Testis (tissue), 3 donors: ENCODE results near the gene HTR1A. TPM values are rescaled to one million over a fixed set of nuclear protein-coding genes. Genes with fewer than 3 reads are reported as not detected.
A peak's percentile ranks its signal among the peaks of the same experiment; 100 is the strongest.

ENCODE experiments used
- DNase-seq: peaks from one replicate; pipeline ENCODE4 v3.0.0-alpha.2; 2019
- H3K27ac ChIP-seq, 2 donors: fragments of 200-600 bp; sonication (generic); one replicate each; pipeline ENCODE4 v1.5.1; 2019
- H3K27me3 ChIP-seq: fragments of 200-600 bp; sonication (generic); one replicate; pipeline ENCODE4 v1.5.1; 2019
- H3K36me3 ChIP-seq: fragments of 200-600 bp; sonication (generic); one replicate; pipeline ENCODE4 v1.5.1; 2017; ENCODE audit warnings: low read depth; ENCODE audit errors: missing control alignments
- H3K4me1 ChIP-seq: fragments of 200-600 bp; sonication (generic); one replicate; pipeline ENCODE4 v1.5.1; 2019
- H3K4me3 ChIP-seq, 2 donors: fragments of 200-600 bp; sonication (generic); one replicate each; pipeline ENCODE4 v1.5.1; 2017 to 2019
- H3K9me3 ChIP-seq: fragments of 200-600 bp; sonication (generic); one replicate; pipeline ENCODE4 v1.5.1; 2017
- CTCF ChIP-seq, 3 experiments: fragments of 450-650 bp in 2 of 3; fragments of 200-600 bp in 1 of 3; sonication (generic) in 1 of 3; IDR thresholded peaks; one replicate each; pipeline ENCODE4 v1.5.1; 2016 to 2019; ENCODE audit warnings: antibody characterized with exemption in 3 of 3, mild to moderate bottlenecking in 2 of 3, moderate library complexity in 1 of 3
- POLR2A ChIP-seq: fragments of 450-650 bp; IDR thresholded peaks from one replicate; pipeline ENCODE4 v1.6.1; 2017; ENCODE audit warnings: antibody characterized with exemption, mild to moderate bottlenecking, moderate library complexity
- WGBS, 2 donors: methylation state at CpG; one replicate each; pipeline ENCODE4 v1.1.5; 2018; 5-methylcytosine and 5-hydroxymethylcytosine counted together
- intact Hi-C: fragments of 100-400 bp; cut with DNase I; formaldehyde crosslinking; loops from one replicate; pipeline ENCODE4 v1.15.1; 2023; ENCODE audit warnings: low total_unique reads
- polyA plus RNA-seq: library from polyadenylated mRNA; stranded (reverse); fragments of 350-450 nt; fragmentation: Illumina TruSeq; extraction: RNeasy Lipid Tissue Mini Kit (QIAGEN cat#74804); gene quantifications from one replicate; pipeline ENCODE4 v1.2.3, GENCODE V29; 2014; ENCODE audit warnings: low read depth, low replicate concordance; ENCODE audit not compliant: insufficient read depth
- total RNA-seq, 2 donors: library from RNA; depleted of rRNA; stranded (reverse); fragments of >200 nt; gene quantifications; one replicate each; pipeline ENCODE4 v1.2.3, GENCODE V29; 2016

HTR1A gene
- total and polyA plus RNA-seq, 3 donors from 2014 or later, result 0.24 to 0.68 TPM; not detected in 1

- Histone ChIP-seq H3K4me1 (no peaks in the 10 kb centered on the region), H3K27ac (no peak overlapping the region), H3K36me3 (no peaks in the 10 kb centered on the region), H3K27me3 (no peaks in the 10 kb centered on the region), H3K4me3 (no peak overlapping the region), H3K9me3 (no peaks in the 10 kb centered on the region)
- DNase-seq, result no peak
- 80 to 86% methylated on average over 1 of the region's 1 CpG for WGBS, 2 donors
- no peak for TF ChIP-seq POLR2A
- no peak for TF ChIP-seq CTCF (IDR thresholded peaks at IDR 0.05)
- intact Hi-C loops, result no loop called here
Measured at GRCh38 chr5:63931836-63932235, 30.4 kb downstream of the HTR1A start.

DNA sequence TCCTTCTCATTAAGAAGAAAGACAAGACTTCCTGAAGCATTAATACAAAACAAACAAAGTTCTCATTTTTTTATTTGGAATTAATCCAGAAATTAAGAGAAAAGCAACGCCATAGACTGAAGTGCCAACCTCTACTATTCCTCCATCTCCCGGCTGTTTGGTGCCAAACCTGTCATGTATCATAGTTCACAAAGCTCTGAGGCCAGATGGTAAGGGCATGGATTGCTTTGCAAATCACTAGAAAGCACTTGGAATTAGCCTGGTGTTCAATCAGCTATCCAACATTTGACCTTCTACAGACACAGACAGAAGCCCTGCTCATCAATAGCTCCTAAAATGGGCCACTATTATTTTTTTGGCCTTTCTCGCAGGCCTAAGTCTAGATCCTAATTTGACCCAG lies 33.8 kb downstream of the HTR1A start:
- H3K27me3 ChIP-seq, result no peaks in the 10 kb centered on the region
- DNase-seq, result no peak
- WGBS, 2 donors, result 81 to 86% methylated on average over 3 of the region's 3 CpGs
- H3K27ac ChIP-seq, result no peak overlapping the region
- H3K4me1 ChIP-seq, result no peaks in the 10 kb centered on the region
- H3K4me3 ChIP-seq, result no peak overlapping the region
- TF ChIP-seq CTCF (IDR thresholded peaks at IDR 0.05) (no peak), POLR2A (no peak)
- intact Hi-C loops, result no loop called here
- no peaks in the 10 kb centered on the region for H3K9me3 ChIP-seq
- no peaks in the 10 kb centered on the region for H3K36me3 ChIP-seq

GRCh38 chr5:63923914-63924313 lies 38.3 kb downstream of the HTR1A start:
- no peak overlapping the region for H3K4me3 ChIP-seq
- no peaks in the 10 kb centered on the region for H3K36me3 ChIP-seq
- H3K27me3 ChIP-seq, result no peaks in the 10 kb centered on the region
- intact Hi-C loops, result no loop called here
- peak; percentile 18 for DNase-seq
- TF ChIP-seq CTCF (IDR thresholded peaks at IDR 0.05) (no peak), POLR2A (no peak)
- WGBS, 2 donors, result 61 to 74% methylated on average over 3 of the region's 3 CpGs
- H3K4me1 ChIP-seq, result no peaks in the 10 kb centered on the region
- no peak overlapping the region for H3K27ac ChIP-seq
- no peaks in the 10 kb centered on the region for H3K9me3 ChIP-seq

- Histone ChIP-seq H3K36me3 (no peaks in the 10 kb centered on the region), H3K27me3 (no peaks in the 10 kb centered on the region), H3K4me3 (no peak overlapping the region), H3K9me3 (no peaks in the 10 kb centered on the region), H3K27ac (no peak overlapping the region), H3K4me1 (no peaks in the 10 kb centered on the region)
- TF ChIP-seq CTCF (IDR thresholded peaks at IDR 0.05), result no peak
- WGBS, 2 donors, result 80% methylated on average over 7 of the region's 7 CpGs
- intact Hi-C loops, result no loop called here
- no peak for DNase-seq
Measured at GRCh38 chr5:63919763-63920478, 42.3 kb downstream of the HTR1A start.

- DNase-seq, result no peak
- no peaks in the 10 kb centered on the region for H3K36me3 ChIP-seq
- intact Hi-C loops, result no loop called here
- no peaks in the 10 kb centered on the region for H3K9me3 ChIP-seq
- no peaks in the 10 kb centered on the region for H3K4me1 ChIP-seq
- H3K27ac ChIP-seq, result no peak overlapping the region
- no peaks in the 10 kb centered on the region for H3K27me3 ChIP-seq
- TF ChIP-seq POLR2A, result no peak
- TF ChIP-seq CTCF (IDR thresholded peaks at IDR 0.05), result no peak
- H3K4me3 ChIP-seq, result no peak overlapping the region
Measured at GRCh38 chr5:63916786-63917185, 45.5 kb downstream of the HTR1A start.
